Skin epidermis (tissue), 12 donors: ENCODE results near the gene CDHR2.

Experiments used
- H3K27ac ChIP-seq, 21 experiments: fragments of 200-600 bp; sonication (generic) in 11 of 21; one replicate each; pipeline ENCODE4 v1.5.0; 2020; ENCODE audit warnings: mild to moderate bottlenecking in 3 of 21, inconsistent platforms in 2 of 21, moderate library complexity in 2 of 21
- H3K4me3 ChIP-seq, 7 experiments: fragments of 200-600 bp; sonication (generic) in 2 of 7; one replicate each; pipeline ENCODE4 v1.5.0; 2020; ENCODE audit warnings: inconsistent platforms in 2 of 7, mild to moderate bottlenecking in 2 of 7, moderate library complexity in 1 of 7

The CDHR2 gene

DNA sequence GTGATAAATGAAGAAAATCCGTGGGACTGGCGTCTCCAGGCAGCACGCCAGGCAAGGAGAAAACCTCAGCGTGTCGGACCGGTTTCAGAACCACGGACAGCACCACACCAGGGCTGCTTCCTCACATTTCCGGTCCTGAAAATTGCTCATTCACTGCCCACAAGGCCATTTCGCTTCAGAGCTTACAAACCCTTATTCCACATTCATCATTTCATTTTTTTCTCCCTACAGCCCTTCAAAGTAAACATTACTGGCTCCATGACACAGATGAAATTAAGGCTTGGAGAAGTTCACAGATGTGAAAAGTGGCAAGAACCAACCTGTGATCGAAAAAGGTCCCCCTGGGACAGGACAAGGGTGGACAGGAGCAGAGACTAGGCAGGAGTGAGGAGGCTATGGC is 62.3 kb downstream of the CDHR2 start:
- Histone ChIP-seq H3K27ac (no peak overlapping the region), H3K4me3 (no peak overlapping the region)

DNA sequence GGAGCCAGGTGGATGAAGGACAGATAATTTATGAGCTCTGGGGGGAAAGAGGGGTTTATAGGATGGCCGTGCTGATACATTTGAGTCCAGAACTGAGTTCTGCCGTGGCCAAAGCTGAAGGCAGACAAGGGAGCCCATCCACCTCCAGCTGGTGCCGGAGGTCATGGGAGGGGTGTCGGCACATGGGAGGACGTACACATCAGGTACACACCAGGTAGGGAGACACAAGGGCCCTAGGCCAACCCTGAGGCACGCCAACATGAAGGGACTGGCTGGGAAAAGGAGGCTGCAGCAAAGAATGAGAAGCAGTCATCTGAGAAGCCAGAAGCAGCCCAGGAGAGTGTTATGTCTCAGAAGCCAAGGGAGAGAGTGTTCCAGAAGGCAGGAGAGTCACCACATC is 62.9 kb downstream of the CDHR2 start:
- no peak overlapping the region for H3K27ac ChIP-seq
- no peak overlapping the region for H3K4me3 ChIP-seq

DNA sequence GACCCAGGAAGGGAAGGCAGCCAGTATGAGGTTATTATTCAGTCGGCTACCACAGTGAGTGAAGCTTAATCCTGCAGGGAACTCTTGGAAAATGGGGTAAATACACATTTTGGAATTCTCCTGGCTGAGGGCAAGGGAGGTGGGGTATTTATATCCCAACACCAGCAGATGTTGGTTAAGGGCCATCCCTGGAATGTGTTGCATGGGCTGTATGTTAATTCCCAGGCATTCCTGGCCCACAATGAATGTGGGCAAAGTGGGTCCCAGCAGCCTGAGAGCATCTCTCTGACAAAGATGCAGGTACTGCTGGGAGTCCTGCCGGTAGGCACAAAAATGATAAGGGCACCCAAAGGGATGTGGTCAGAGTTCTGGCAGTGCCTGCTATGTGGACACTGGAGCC is 63.7 kb downstream of the CDHR2 start:
- Histone ChIP-seq H3K4me3 (no peak overlapping the region), H3K27ac (no peak overlapping the region)

DNA sequence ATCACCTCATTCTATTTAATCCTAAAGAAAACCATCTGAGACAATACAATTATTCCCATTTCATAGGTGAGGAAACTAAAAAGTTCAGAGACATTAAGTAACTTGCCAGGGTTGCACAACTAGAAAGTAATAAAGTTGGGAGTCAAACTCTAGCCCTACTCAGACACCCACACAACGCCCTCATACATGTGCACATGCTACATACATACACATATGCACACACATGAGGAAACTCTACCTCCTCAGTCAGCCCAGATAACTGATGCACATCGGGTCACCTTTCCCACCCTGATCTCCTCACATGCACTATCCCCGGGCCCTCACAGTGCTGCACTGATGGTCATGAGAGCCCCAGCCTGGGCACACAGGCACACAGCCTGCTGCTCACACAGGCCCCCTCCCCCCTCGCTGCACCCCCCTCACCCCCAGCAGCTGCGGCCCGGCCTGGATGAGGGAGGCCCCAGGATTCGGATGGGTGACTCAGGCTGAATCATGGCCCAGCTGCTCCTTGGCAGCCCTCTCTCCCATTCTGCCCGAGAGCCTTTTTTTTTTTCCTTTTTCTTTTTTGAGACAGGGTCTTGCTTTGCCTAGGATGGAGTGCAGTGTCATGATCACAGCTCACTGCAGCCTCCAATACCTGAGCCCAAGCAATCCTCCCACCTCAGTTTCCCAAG is 65.8 kb downstream of the CDHR2 start:
- H3K27ac ChIP-seq: no peak overlapping the region

DNA sequence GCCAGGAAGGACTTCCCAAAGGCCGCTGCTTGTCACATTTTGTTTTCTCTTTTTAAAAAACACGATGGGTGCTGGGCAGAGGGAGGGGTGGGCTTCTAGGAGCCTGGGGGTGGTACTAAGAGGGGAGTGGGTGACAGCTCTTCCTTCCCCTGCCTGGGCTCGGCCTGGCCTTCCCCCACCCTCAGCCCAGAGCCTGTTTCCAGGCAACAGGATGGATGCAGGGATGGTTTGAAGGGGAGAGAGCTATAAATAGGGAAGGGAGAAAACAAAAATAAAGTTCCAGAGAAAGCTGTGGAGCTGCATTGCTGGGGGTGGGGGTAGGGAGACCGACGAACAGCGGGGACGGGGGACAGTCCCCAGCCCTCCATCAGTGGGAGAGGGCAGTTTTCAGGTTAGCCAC is 67.4 kb downstream of the CDHR2 start:
- Histone ChIP-seq H3K27ac (no peak overlapping the region), H3K4me3 (no peak overlapping the region)

More for the DNA sequence above, 65.8 kb downstream of the CDHR2 start:
- no peak overlapping the region for H3K4me3 ChIP-seq

DNA sequence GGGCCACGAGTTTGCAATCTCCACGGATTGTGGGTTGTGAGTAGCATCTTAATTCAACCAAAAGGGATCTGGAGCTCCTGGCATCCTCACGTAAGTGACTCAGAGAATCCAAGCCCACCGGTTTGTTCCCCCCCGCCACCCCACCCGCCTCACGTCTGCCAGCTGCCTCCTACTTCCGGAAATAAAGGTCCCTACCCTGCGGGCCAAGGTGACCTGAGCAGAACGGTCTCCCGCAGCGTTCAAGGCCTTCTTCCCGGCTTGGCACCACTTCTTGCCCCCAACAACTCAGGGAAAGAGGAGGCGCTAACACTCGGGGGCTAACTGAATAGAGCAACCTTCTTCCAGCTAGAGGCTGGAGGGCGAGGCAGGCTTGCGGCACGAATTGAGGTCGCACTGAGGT is 69.6 kb downstream of the CDHR2 start:
- no peak overlapping the region for H3K4me3 ChIP-seq
- no peak overlapping the region for H3K27ac ChIP-seq

DNA sequence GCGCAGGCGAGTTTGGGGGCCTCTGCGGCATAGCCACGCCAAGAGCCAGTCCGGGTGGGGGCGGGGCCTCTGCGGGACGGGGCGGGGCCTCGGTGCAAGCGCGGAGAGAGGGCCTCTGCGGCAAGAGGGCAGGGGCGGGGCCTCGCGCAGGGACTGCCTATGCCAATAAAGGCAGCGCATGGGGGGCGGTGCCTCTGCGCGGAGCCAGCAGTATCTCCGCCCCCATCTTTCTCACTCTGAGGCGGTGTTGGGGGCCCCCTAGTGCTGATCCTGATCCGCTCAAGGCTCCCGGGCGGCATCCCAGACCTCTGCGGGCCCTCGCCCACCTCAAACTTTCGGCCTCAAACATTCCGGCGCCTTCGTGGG is 70.0 kb downstream of the CDHR2 start:
- Histone ChIP-seq H3K4me3 (no peak overlapping the region), H3K27ac (no peak overlapping the region)

DNA sequence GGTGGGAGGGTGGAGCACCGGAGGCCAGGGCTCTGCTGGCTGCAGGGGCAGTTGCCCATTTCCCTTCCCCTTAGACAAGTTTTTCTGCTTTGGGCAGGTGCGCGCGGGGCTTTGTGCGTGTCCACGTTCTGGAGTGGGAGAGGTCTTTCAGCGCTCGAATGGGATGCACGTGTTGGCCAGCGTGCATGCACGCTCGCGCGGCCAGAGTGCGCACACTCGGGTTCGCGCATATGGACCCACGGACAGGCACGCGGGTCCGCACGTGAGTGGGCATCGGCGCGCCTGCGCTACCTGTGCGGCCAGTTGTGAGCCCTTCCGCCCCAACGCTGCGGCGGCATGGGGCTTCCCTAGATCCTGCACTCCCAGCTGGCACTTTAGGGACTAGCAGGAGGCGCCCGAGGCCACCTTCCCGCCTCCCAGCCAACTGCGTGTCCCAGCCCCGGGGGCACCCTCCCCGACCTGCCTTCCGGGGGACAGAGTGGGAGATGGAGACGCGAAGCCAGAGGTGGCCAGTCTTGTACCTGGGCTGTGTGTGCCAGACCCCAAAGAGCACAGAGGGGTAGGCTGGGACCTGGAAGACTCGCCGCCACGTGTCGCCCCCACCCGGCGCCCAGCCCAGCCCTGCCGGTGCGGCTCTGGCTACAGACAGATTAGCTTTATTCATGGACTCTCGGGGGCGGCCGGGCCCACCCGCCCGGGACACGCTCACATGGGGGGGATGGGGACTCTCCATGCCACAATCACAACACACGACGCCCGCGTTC is 70.6 kb downstream of the CDHR2 start:
- Histone ChIP-seq H3K27ac (no peak overlapping the region), H3K4me3 (no peak overlapping the region)

DNA sequence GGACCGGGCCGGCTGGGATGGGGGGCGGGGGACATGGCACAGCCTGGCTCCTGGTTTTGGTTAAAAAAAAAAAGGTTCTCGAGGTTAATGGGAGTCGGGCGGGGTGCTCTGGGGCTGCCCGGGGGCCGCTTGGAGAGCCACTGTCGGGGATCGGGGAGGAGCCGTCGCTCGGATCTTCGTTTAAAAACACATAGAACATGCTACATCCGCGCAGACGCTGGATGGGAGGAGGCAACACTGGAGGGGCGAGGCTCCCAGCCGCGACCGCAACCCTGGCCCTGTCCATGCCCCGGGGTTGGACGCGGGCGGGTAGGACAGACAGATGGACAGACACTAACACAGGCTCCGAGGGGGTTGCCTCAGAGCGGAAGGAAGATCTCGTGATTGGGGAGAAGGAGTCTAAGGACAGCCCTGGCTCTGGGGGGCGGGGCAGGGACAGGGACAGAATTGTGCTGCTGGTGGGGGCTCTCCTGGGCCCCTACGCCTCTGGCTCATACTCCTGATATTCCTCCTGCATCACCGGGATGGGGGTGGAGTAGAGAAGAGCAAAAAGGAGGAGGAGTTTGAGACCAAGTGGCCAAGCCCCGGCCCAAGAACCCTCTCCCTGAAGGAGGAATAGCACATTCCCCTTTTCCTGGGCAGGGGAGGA is 71.3 kb downstream of the CDHR2 start:
- H3K27ac ChIP-seq: no peak overlapping the region
- no peak overlapping the region for H3K4me3 ChIP-seq

DNA sequence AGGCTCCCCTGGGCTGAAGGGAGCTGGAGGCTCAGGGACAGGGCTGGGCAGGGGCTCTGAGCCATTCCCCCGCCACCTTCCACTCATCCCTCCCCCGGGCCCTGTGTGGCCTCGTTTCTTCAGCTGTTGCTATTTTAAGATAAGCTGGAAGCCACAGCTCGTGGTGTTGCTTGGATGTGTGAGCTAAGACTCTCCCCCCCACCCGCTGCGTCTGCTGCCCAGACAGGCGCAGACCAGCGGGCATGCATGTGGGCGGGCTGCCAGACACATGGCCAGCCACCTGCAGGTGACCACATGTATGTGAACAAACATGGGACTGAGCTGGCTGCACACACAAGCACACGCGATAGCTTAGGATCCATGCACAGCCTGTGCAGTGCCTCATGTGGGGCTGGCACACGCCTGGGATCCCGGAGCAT is 72.5 kb downstream of the CDHR2 start:
- H3K27ac ChIP-seq: no peak overlapping the region

DNA sequence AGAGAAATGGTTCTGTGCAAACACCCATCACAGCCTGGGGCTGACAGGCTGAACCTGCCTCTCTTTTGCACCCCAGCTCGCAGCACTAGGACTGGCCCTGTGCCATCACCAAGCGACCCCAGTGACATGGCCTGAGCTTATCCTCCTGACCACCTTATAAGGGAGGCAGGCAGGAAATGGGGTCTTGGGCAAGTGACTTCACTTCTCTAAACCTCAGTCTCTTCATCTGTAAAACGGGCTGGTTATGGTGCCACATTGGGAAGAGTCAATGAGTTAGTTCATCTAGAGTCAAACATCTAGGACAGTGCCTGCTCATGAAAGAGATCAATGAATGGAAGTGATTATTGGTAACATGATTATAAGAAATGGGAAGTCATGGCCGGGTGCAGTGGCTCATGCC is 75.0 kb downstream of the CDHR2 start:
- Histone ChIP-seq H3K27ac (no peak overlapping the region), H3K4me3 (no peak overlapping the region)

More for the DNA sequence above, 72.5 kb downstream of the CDHR2 start:
- no peak overlapping the region for H3K4me3 ChIP-seq

DNA sequence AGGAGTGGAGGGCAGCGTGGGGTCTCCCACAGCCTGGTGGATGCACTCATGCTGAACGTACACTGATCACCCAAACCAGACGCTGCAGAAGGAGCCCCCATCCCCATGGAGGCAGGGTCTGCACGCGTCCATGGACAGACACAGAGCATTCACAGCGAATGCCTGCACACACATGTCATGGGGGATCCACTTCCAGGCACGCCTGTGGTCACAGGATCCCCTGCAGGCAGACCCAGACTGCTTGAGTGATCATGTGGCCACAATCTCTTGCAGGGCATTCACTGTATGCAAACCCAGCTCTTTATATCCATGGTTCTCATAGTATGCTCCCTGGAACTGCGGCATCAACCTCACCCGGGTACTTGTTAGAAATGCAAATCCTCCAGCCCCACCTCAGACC is 75.8 kb downstream of the CDHR2 start:
- Histone ChIP-seq H3K4me3 (no peak overlapping the region), H3K27ac (no peak overlapping the region)

DNA sequence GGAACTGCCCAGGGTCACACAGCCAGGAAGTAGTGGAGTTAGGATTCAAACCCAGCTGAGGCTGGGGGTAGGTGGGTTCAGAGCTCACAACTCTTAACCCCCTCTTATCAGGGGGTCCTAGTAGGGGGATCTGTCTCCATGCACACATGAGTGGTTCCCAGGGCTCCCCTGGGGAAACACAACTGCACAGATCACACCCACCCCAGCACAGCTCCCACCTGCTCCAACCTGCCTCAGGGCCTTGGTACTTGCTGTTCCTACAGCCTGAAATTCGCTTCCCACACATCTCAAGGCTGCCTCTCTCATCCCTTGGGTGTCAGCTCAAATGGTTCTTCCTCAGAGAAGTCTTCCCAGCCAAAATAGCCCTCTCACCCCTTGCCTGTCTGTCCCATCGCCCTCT is 76.4 kb downstream of the CDHR2 start:
- Histone ChIP-seq H3K4me3 (no peak overlapping the region), H3K27ac (no peak overlapping the region)

DNA sequence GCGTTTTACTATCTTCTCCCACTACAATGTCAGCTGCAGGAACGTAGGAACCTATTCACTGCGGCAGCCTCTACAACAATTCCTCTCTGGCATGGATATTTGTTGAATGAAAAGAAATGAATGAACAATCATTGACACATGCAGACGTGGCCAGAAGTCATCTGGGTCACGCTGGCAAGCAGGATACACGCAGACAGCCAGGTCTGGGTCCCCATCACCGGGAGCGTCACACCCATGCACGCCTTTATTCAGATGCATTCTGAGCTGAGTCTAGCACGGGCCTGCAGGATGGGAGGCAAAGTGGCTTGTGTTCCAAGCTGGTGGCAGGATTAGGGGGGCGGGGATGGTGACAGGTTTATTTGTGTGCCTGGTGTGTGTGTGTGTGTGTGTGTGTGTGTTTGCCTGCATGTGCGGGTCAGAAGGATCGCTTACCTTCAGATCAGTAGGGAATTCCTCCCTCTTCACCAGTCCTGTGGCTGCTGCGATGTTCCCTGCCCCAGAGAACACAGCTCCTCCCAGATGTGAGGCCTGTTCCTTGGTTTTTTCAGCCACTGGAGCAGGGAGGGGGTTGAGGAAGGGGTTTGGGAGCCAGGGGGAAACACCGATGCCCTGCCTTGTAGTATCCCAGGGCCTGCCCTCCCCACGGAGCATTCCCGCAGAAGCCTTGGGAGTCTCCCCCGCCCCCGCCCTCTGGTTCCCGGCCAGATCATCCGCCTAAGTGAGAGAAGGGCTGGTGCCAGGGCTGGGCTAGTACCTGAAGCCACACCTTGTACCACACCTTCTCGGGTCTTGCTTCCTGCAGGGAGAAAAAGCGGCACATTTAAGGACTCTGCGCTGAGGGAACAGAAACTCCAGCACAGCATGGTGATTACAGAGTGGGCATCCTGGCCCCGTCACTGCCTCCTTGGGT is 77.1 kb downstream of the CDHR2 start:
- Histone ChIP-seq H3K27ac (no peak overlapping the region), H3K4me3 (no peak overlapping the region)

DNA sequence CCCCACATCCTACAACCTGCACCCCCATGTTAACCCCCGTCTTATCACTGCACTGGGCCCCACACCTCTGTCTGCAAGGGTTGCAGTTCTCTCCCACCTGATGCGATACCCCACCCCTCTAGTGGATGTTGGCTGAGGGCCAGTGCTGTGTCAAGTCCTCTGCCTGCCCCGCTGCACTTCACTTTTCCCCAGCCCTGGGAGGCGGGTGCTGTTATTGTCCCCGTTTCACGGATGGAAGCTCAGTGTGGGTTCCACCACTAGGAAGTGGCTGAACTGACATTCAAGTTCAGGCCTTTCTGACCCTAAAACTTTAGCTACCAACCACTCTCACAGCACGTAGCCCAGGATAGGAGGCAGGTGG is 77.7 kb downstream of the CDHR2 start:
- no peak overlapping the region for H3K27ac ChIP-seq

DNA sequence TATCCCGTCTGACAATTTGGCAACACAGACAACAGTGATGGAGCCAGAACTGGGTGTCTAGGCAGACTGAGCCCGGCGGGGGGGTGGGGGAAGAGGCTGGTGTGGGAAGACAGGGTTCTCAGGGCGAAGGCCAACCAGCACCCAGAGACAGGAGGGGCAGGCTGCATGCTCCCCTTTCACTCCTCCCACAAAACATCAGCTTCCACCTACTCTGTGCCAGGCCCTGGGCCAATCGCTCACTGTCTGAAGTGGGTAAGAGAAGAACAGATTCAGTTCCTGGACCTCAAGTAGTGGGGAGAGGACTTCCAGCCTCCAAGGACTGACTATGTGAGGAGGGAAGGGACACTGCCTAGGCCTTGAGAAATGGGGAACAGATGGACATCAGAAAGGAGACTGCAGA is 78.4 kb downstream of the CDHR2 start:
- no peak overlapping the region for H3K4me3 ChIP-seq
- no peak overlapping the region for H3K27ac ChIP-seq

More for the DNA sequence above, 77.7 kb downstream of the CDHR2 start:
- no peak overlapping the region for H3K4me3 ChIP-seq

DNA sequence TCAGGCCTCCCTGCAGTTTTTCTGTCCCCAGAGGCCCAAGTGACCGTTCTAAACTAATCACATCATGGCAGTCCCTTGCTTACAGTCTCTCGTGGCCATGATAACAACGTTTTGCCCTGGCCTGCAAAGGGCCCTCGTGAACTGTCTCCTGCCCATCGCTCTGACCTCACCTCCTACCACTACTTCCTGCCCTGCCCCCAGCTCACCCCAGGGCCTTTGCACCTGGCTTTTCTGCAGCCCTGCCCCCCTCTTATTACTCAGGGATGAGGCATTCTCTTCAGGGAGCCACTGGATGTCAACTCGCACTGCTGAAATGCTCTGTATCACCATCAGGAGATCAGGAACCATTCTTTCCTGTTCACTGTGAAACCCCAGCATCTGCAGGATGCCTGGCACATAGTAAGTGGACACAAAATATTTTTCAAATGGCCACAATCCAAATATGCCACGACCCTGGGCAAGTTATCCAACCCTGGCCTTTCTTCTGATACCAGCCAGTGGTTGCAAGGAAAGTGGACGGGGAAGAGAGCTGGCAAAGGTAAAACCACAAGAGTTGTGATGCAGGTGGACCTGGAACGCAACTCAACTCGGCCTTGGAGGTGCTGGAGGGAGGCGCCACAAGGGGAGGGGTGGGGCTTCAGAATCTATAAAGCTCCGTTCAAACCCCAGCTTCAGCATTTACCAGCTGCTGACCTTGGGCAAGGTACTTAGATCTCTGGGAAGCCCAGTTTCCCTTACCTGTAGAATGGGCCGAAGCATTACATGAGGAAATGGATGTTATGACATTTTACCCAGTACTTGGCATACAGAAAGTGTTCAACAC is 79.5 kb downstream of the CDHR2 start:
- no peak overlapping the region for H3K27ac ChIP-seq
- no peak overlapping the region for H3K4me3 ChIP-seq

DNA sequence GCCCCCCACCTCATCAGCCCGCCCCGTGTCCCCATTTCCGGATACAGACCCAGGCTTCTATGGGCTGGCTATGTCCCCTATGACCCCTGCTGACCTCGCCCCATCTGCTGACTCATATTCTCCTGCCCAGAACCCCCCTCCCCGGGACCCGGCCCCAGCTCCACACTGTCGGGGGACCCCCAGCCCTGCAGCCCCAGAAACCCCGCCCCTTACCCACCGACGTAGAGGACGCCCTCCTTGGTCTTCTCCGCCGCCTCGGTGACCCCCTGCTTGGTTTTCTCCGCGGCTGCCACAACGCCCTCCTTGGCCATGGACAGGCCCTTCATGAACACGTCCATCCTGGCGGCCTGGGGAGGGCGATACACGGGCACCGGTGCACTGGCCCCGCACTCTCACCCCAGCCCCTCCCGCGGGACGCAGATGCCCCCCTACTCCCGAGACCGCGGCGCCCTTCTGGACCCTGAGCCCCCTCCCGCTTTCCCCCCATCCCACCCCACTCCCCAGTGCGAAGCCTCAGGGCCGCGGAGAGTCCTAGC is 80.2 kb downstream of the CDHR2 start:
- no peak overlapping the region for H3K4me3 ChIP-seq
- H3K27ac ChIP-seq: no peak overlapping the region
